Vagina (tissue), 2 donors: ENCODE data around the gene SV2B. TPM values are rescaled to one million over a fixed set of nuclear protein-coding genes. Genes with fewer than 3 reads are reported as not detected.

Source experiments
- DNase-seq, 2 donors: peaks; one replicate each; pipeline ENCODE4 v3.0.0-alpha.2; 2017; ENCODE audit errors: extremely low spot score in 2 of 2
- H3K27ac ChIP-seq: fragments of 200-600 bp; sonication (generic); one replicate; pipeline ENCODE4 v1.5.1; 2019
- H3K27me3 ChIP-seq: fragments of 200-600 bp; sonication (generic); one replicate; pipeline ENCODE4 v1.5.1; 2019
- H3K36me3 ChIP-seq, 2 donors: fragments of 200-600 bp; sonication (generic); one replicate each; pipeline ENCODE4 v1.5.1; 2017 to 2019
- H3K4me1 ChIP-seq: fragments of 200-600 bp; sonication (generic); one replicate; pipeline ENCODE4 v1.5.1; 2019
- H3K4me3 ChIP-seq, 2 donors: fragments of 200-600 bp; sonication (generic); 1 replicate in 1 of 2; 2 replicates in 1 of 2; pipeline ENCODE4 v1.5.1; 2016 to 2019
- H3K9me3 ChIP-seq: fragments of 200-600 bp; sonication (generic); one replicate; pipeline ENCODE4 v1.5.1; 2019
- POLR2A ChIP-seq, 2 donors: fragments of 450-650 bp; IDR thresholded peaks; one replicate each; pipeline ENCODE4 v1.6.1; 2017; ENCODE audit warnings: antibody characterized with exemption in 2 of 2, mild to moderate bottlenecking in 2 of 2, moderate library complexity in 2 of 2
- POLR2AphosphoS5 ChIP-seq, 2 donors: sonication (generic); formaldehyde crosslinking; IDR thresholded peaks; one replicate each; pipeline ENCODE4 v1.9.0; 2017; ENCODE audit warnings: antibody characterized with exemption in 2 of 2, mild to moderate bottlenecking in 2 of 2, low read depth in 1 of 2; ENCODE audit not compliant: insufficient read depth in 1 of 2
- intact Hi-C: fragments of 100-400 bp; cut with DNase I; formaldehyde crosslinking; loops from one replicate; pipeline ENCODE4 v1.15.1; 2023
- total RNA-seq: library from RNA; depleted of rRNA; stranded (reverse); fragments of >200 nt; gene quantifications from one replicate; pipeline ENCODE4 v1.2.3, GENCODE V29; 2016
- TF ChIP-seq, protein P1 (sequence below), 3 experiments: fragments of 450-650 bp in 2 of 3; fragments of 200-600 bp in 1 of 3; sonication (generic) in 1 of 3; IDR thresholded peaks; one replicate each; pipeline ENCODE4 v1.5.1; 2017 to 2019; ENCODE audit warnings: antibody characterized with exemption in 3 of 3, mild to moderate bottlenecking in 2 of 3, moderate library complexity in 2 of 3

SV2B gene
- total RNA-seq, 1 donor from 2014 or later, result 3.2 TPM

DNA sequence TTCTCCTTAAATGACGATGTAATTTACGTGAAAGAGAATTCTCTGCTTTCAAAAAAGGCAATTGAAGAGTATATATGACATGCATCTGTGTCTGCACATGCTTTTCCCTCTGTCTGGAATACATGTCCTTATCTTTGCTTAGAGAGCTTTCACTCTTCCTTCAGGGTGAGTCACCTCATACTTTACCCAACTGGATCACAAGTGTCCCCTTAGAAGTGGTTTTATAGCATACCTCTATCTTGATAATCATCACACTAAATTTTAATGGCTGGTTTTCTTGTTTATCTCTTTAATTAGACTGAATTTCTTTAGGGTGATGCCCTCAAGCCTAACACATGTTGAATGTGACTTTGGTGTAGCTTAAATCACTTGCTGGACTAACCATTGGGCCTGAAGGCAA is 178.9 kb downstream of the SV2B start:
- no peak for TF ChIP-seq POLR2AphosphoS5 (IDR thresholded peaks at IDR 0.05; ENCODE audit: insufficient read depth in 1 of 2, low read depth in 1 of 2)
- TF ChIP-seq, protein P1, sequence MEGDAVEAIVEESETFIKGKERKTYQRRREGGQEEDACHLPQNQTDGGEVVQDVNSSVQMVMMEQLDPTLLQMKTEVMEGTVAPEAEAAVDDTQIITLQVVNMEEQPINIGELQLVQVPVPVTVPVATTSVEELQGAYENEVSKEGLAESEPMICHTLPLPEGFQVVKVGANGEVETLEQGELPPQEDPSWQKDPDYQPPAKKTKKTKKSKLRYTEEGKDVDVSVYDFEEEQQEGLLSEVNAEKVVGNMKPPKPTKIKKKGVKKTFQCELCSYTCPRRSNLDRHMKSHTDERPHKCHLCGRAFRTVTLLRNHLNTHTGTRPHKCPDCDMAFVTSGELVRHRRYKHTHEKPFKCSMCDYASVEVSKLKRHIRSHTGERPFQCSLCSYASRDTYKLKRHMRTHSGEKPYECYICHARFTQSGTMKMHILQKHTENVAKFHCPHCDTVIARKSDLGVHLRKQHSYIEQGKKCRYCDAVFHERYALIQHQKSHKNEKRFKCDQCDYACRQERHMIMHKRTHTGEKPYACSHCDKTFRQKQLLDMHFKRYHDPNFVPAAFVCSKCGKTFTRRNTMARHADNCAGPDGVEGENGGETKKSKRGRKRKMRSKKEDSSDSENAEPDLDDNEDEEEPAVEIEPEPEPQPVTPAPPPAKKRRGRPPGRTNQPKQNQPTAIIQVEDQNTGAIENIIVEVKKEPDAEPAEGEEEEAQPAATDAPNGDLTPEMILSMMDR (IDR thresholded peaks at IDR 0.05), result no peak
- TF ChIP-seq POLR2A (IDR thresholded peaks at IDR 0.05), result no peak
- no peaks in the 10 kb centered on the region for H3K9me3 ChIP-seq
- intact Hi-C loops, result no loop called here
- no peaks in the 10 kb centered on the region for H3K4me1 ChIP-seq
- H3K27ac ChIP-seq, result no peak overlapping the region
- no peaks in the 10 kb centered on the region for H3K27me3 ChIP-seq
- no peaks in the 10 kb centered on the region for H3K36me3 ChIP-seq
- no peak overlapping the region for H3K4me3 ChIP-seq
- no peak for DNase-seq

DNA sequence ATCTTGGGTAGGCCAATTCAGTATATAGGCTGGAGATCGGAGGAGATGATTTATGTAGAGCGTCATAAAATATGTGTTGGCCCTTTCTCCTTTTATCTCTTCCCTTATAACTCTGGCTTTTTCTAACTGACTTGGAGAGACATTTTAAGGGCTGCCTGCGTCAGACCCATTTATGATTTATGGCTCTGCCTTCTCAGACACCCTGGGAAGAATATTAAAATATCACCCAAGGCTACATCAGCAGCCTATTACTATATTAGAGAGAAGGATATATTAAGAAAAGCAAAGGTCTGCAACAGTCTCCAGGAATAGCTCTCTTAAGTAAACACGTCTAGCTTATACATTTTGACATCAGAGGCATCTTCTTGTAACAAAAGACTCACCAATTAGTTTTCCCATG is 179.4 kb downstream of the SV2B start:
- H3K9me3 ChIP-seq, result no peaks in the 10 kb centered on the region
- no peaks in the 10 kb centered on the region for H3K36me3 ChIP-seq
- TF ChIP-seq POLR2AphosphoS5 (IDR thresholded peaks at IDR 0.05; ENCODE audit: insufficient read depth in 1 of 2, low read depth in 1 of 2), result no peak
- TF ChIP-seq, protein P1 (IDR thresholded peaks at IDR 0.05), result no peak
- no peak for TF ChIP-seq POLR2A (IDR thresholded peaks at IDR 0.05)
- intact Hi-C loops, result no loop called here
- H3K4me3 ChIP-seq, result no peak overlapping the region
- no peak overlapping the region for H3K27ac ChIP-seq
- H3K4me1 ChIP-seq, result no peaks in the 10 kb centered on the region
- DNase-seq, result no peak
- H3K27me3 ChIP-seq, result no peaks in the 10 kb centered on the region

DNA sequence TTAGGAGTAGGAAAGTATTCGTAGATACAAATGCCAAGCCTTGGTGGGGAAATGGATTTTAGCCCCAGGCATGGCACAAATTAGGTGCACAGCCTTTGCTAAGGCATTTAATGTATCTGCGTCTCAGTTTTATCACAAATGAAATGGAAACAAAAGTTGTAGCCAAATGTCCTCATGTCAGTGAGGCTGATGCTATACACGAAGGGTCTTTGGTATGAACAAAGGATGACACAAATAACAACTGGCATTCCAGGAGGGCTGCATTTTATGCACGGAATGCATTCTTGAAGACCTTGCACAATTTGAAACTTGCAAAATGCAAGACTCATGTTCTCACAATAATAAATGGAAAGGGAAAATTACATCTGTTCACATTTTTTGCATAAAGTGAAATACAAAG is 181.9 kb downstream of the SV2B start:
- Histone ChIP-seq H3K36me3 (no peaks in the 10 kb centered on the region), H3K4me1 (no peaks in the 10 kb centered on the region), H3K9me3 (no peaks in the 10 kb centered on the region), H3K27me3 (no peaks in the 10 kb centered on the region), H3K4me3 (no peak overlapping the region), H3K27ac (no peak overlapping the region)
- intact Hi-C loops, result no loop called here
- TF ChIP-seq POLR2A (IDR thresholded peaks at IDR 0.05) (no peak), POLR2AphosphoS5 (IDR thresholded peaks at IDR 0.05; ENCODE audit: insufficient read depth in 1 of 2, low read depth in 1 of 2) (no peak)
- TF ChIP-seq, protein P1 (IDR thresholded peaks at IDR 0.05), result no peak
- no peak for DNase-seq

DNA sequence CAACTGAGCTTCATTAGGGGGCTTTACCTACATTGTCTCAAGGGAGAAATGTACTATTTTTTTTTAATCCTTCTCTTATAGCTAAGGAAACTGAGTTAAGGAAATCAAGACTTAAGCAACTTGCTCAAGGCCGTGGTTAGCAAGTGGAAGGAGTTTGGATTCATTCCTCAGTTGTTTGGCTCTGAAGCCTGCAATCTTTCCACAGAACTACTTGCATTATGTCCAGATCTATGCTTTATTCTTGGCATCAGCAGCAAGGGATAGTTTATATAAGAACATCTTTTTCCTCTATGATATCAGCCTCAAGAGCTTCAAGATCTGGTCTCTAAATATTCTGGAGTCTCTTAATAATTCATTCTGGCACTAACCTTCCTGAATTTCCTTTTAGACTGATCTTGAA is 182.4 kb downstream of the SV2B start:
- Histone ChIP-seq H3K4me1 (no peaks in the 10 kb centered on the region), H3K27me3 (no peaks in the 10 kb centered on the region), H3K9me3 (no peaks in the 10 kb centered on the region), H3K36me3 (no peaks in the 10 kb centered on the region), H3K27ac (no peak overlapping the region), H3K4me3 (no peak overlapping the region)
- DNase-seq, result no peak
- TF ChIP-seq, protein P1 (IDR thresholded peaks at IDR 0.05), result no peak
- no peak for TF ChIP-seq POLR2AphosphoS5 (IDR thresholded peaks at IDR 0.05; ENCODE audit: insufficient read depth in 1 of 2, low read depth in 1 of 2)
- TF ChIP-seq POLR2A (IDR thresholded peaks at IDR 0.05), result no peak
- intact Hi-C loops, result no loop called here

DNA sequence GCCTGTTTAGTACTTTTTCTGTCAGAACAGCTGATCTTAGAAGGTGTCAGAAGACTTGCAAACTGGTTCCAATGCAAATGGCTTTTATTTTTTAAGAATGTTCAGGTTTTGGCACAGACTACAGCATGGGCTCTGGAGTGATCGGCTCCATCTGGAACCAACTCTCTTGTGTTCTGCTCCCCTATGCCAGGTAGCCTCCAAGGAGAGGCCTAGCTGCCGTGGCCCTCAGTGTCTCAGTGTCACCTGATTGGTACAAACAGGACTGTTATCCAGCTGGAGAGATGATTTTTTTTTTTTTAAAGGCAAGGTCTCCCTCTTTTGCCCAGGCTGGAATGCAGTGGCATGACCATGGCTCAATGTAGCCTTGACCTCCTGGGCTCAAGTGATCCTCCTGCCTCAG is 183.1 kb downstream of the SV2B start:
- TF ChIP-seq, protein P1 (IDR thresholded peaks at IDR 0.05), result no peak
- no peak for TF ChIP-seq POLR2AphosphoS5 (IDR thresholded peaks at IDR 0.05; ENCODE audit: insufficient read depth in 1 of 2, low read depth in 1 of 2)
- no peak for TF ChIP-seq POLR2A (IDR thresholded peaks at IDR 0.05)
- H3K4me3 ChIP-seq, result no peak overlapping the region
- no peak overlapping the region for H3K27ac ChIP-seq
- H3K36me3 ChIP-seq, result no peaks in the 10 kb centered on the region
- H3K27me3 ChIP-seq, result no peaks in the 10 kb centered on the region
- no peaks in the 10 kb centered on the region for H3K9me3 ChIP-seq
- intact Hi-C loops, result no loop called here
- no peak for DNase-seq
- no peaks in the 10 kb centered on the region for H3K4me1 ChIP-seq
